Kidney epithelial cell (primary cell): ENCODE data around the gene ACTC1. TPM values are rescaled to one million over a fixed set of nuclear protein-coding genes. Genes with fewer than 3 reads are reported as not detected.

ENCODE experiments used
- DNase-seq: peaks from one replicate; pipeline ENCODE4 v3.0.0-alpha.2; 2010; ENCODE audit warnings: low read depth
- H3K27me3 ChIP-seq: 2 replicates; pipeline ENCODE4 v1.6.0; 2011; ENCODE audit warnings: low read length; ENCODE audit not compliant: control insufficient read depth, insufficient read depth
- H3K36me3 ChIP-seq: 2 replicates; pipeline ENCODE4 v1.5.1; 2011; ENCODE audit warnings: low read length; ENCODE audit not compliant: control insufficient read depth, insufficient read depth
- H3K4me3 ChIP-seq: 2 replicates; pipeline ENCODE4 v1.5.1; 2011; ENCODE audit warnings: low read depth, mild to moderate bottlenecking, control low read depth, low read length
- CTCF ChIP-seq: IDR thresholded peaks from 2 replicates; pipeline ENCODE4 v1.5.1; 2011; ENCODE audit warnings: mild to moderate bottlenecking, moderate library complexity, low read length, control low read depth, inconsistent platforms; ENCODE audit not compliant: insufficient read depth, poor library complexity, severe bottlenecking
- total RNA-seq: library from RNA; depleted of rRNA; stranded (reverse); fragments of >200 nt; gene quantifications from 2 replicates; pipeline ENCODE4 v1.2.3, GENCODE V29; 2015

Gene ACTC1
- total RNA-seq, 1 donor from 2014 or later: not detected

DNA sequence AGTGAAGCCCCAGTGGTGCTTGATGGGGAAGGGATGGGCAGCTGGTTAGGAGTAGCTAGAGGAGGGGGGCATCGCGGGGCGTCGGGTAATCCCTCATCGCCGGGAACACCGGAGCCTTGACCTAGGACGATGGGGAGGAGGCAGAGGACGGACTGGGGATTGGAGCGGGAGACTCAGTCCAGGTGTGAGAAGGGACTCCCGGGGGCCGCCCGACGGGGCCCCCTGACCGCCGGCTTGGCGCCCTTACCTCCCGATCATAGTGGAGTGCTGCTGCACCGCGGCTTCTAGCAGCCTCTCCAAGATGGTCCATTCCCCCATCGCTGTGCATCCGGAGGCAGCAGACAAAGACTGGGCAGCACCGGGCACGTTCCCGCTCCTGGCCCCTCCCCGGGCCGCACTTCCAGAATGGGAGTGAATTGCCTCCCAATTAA lies 41.2 kb downstream of the ACTC1 start:
- Histone ChIP-seq H3K4me3 (no peak overlapping the region), H3K27me3 (peaks cover 29% of the 10 kb centered on the region), H3K36me3 (no peaks in the 10 kb centered on the region)
- no peak for TF ChIP-seq CTCF
- DNase-seq: no peak

DNA sequence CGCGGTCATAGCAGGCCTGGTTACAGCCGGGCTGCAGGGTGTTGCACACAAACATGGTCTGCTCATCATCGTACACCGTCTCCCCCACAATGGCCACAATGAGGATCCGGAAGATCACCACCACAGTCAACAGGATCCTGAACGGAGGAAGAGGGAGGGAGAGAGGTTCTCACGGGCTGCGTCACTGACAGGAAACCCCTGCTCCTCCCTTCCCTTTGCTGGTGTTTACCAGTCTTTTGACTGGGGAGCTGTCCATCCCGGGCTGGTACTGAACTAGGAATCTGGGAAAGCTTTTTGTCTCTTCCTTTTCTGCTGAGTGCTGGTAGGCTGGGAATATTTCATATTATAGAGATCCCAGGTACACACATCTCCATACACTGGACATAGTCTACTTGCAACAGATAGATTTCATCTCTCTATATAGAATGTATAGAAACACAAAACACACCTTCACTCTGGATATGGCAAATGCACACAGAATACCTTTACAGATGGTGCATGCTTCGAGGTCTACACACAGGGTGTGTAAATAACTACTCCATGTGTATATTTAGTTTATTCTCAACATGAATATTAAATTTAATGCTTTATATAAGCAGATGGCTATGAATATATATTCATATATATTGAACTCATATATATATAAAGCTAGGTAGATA lies 42.0 kb downstream of the ACTC1 start:
- TF ChIP-seq CTCF: no peak
- Histone ChIP-seq H3K27me3 (peaks cover 29% of the 10 kb centered on the region), H3K36me3 (no peaks in the 10 kb centered on the region), H3K4me3 (no peak overlapping the region)
- DNase-seq: peak; percentile 9

DNA sequence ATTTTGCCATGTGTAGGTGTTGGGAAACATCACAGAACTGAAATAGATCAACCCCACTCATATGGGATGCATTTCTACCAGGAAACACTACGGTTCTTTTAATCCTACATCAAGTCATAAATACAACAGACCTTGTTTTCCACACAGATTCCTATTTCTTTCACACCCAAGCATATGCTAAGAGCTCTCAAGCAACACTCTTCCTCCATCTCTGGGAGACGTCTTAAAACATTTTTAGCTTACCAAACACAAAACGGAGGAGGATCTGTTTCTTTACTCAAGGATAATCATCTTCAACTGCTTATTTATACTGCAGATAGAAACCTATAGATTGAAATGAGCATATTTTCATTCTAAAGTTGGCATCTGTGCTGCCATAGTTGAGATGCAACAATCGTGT lies 45.7 kb downstream of the ACTC1 start:
- Histone ChIP-seq H3K36me3 (no peaks in the 10 kb centered on the region), H3K4me3 (no peak overlapping the region), H3K27me3 (peaks cover 9% of the 10 kb centered on the region)
- no peak for TF ChIP-seq CTCF
- no peak for DNase-seq

Other genes with a start within 250 kb of the ACTC1 start
- gene GOLGA8B, start 211.9 kb downstream of the ACTC1 start, total RNA-seq: 45.2 and 59.3 TPM in 2 replicates
- gene GJD2, start 40.6 kb downstream of the ACTC1 start, total RNA-seq: not detected in 2 replicates
- 21.7 and 29.8 TPM in 2 replicates for gene AQR, start 174.2 kb upstream of the ACTC1 start, total RNA-seq
- 42.2 and 45.9 TPM in 2 replicates for gene ZNF770, start 192.7 kb upstream of the ACTC1 start, total RNA-seq